Measurements from ENCODE around the gene SCUBE1.

SCUBE1 gene

GRCh38 chr22:43277987-43278601 lies 65.1 kb downstream of the SCUBE1 start:
- no peak for DNase-seq (ENCODE audit: low read depth)

- DNase-seq (ENCODE audit: low read depth), result no peak
These were observed 66.1 kb downstream of the SCUBE1 start for GRCh38 chr22:43277091-43277490.

- DNase-seq (ENCODE audit: low read depth), result no peak
These were observed 66.9 kb downstream of the SCUBE1 start for GRCh38 chr22:43276321-43276720.

- no peak for DNase-seq (ENCODE audit: low read depth)
These were observed 67.4 kb downstream of the SCUBE1 start for GRCh38 chr22:43275545-43276317.

GRCh38 chr22:43274595-43275240 lies 68.5 kb downstream of the SCUBE1 start:
- DNase-seq (ENCODE audit: low read depth), result no peak

- no peak for DNase-seq (ENCODE audit: low read depth)
These were observed 69.2 kb downstream of the SCUBE1 start for GRCh38 chr22:43273902-43274484.

- no peak for DNase-seq (ENCODE audit: low read depth)
These were observed 70.3 kb downstream of the SCUBE1 start for GRCh38 chr22:43272869-43273318.

- DNase-seq (ENCODE audit: low read depth), result no peak
These were observed 70.9 kb downstream of the SCUBE1 start for GRCh38 chr22:43272301-43272700.

- no peak for DNase-seq (ENCODE audit: low read depth)
These were observed 72.2 kb downstream of the SCUBE1 start for GRCh38 chr22:43270949-43271348.

- no peak for DNase-seq (ENCODE audit: low read depth)
These were observed 72.8 kb downstream of the SCUBE1 start for GRCh38 chr22:43270314-43270908.

- no peak for DNase-seq (ENCODE audit: low read depth)
These were observed 73.5 kb downstream of the SCUBE1 start for GRCh38 chr22:43269646-43270045.

- no peak for DNase-seq (ENCODE audit: low read depth)
These were observed 73.9 kb downstream of the SCUBE1 start for GRCh38 chr22:43269246-43269645.

- no peak for DNase-seq (ENCODE audit: low read depth)
These were observed 75.1 kb downstream of the SCUBE1 start for GRCh38 chr22:43267981-43268660.

- DNase-seq (ENCODE audit: low read depth), result no peak
These were observed 75.7 kb downstream of the SCUBE1 start for GRCh38 chr22:43267332-43267980.

- no peak for DNase-seq (ENCODE audit: low read depth)
These were observed 77.1 kb downstream of the SCUBE1 start for GRCh38 chr22:43266076-43266475.

- peak; percentile 95 for DNase-seq (ENCODE audit: low read depth)
These were observed 79.3 kb downstream of the SCUBE1 start for GRCh38 chr22:43263645-43264514.

- peak; percentile 92 for DNase-seq (ENCODE audit: low read depth)
These were observed 80.1 kb downstream of the SCUBE1 start for GRCh38 chr22:43262990-43263644.

GRCh38 chr22:43260331-43261231 lies 82.6 kb downstream of the SCUBE1 start:
- no peak for DNase-seq (ENCODE audit: low read depth)

GRCh38 chr22:43257961-43258360 lies 85.2 kb downstream of the SCUBE1 start:
- no peak for DNase-seq (ENCODE audit: low read depth)
